Measurements from ENCODE around the gene GINS2. TPM values are rescaled to one million over a fixed set of nuclear protein-coding genes. Genes with fewer than 3 reads are reported as not detected.

GINS2 gene
- total and polyA plus RNA-seq, 8 donors, result 0.87 to 3.6 (median 2.0) TPM; not detected in 1

- Histone ChIP-seq H3K27me3 (no peaks in the 10 kb centered on the region), H3K4me3 (no peak overlapping the region), H3K4me1 (peaks cover 0 to 19% (median 6%) of the 10 kb centered on the region in 4 donors), H3K27ac (no peak overlapping the region), H3K9me3 (no peaks in the 10 kb centered on the region), H3K36me3 (peaks cover 0 to 44% (median 18%) of the 10 kb centered on the region in 4 donors)
- intact Hi-C loops (cut with DNase I; ENCODE audit: low total_unique reads), result no loop called here
- TF ChIP-seq POLR2A (IDR thresholded peaks at IDR 0.05), result no peak
- no peak for DNase-seq
- WGBS, 5 donors, result 70 to 90% (median 77%) methylated on average over 6 of the region's 6 CpGs
Measured at GRCh38 chr16:85679870-85680269, 8.9 kb downstream of the GINS2 start.

- no peaks in the 10 kb centered on the region for H3K9me3 ChIP-seq
- H3K27me3 ChIP-seq, result no peaks in the 10 kb centered on the region
- H3K4me1 ChIP-seq, result peaks cover 9 to 30% (median 16%) of the 10 kb centered on the region in 4 donors
- H3K27ac ChIP-seq, result no peak overlapping the region
- H3K4me3 ChIP-seq, result no peak overlapping the region
- 72 to 83% (median 76%) methylated on average over 5 of the region's 5 CpGs for WGBS, 5 donors
- H3K36me3 ChIP-seq, result peaks cover 0 to 54% (median 29%) of the 10 kb centered on the region in 4 donors
- DNase-seq, result no peak
- intact Hi-C loops (cut with DNase I; ENCODE audit: low total_unique reads), result no loop called here
- TF ChIP-seq POLR2A (IDR thresholded peaks at IDR 0.05) (no peak), CTCF (IDR thresholded peaks at IDR 0.05) (no peak), POLR2AphosphoS5 (IDR thresholded peaks at IDR 0.05) (no peak), EP300 (IDR thresholded peaks at IDR 0.05) (no peak)
Measured at GRCh38 chr16:85678821-85679220, 9.9 kb downstream of the GINS2 start.

GRCh38 chr16:85678016-85678415 lies 10.7 kb downstream of the GINS2 start:
- Histone ChIP-seq H3K4me3 (no peak overlapping the region), H3K27ac (no peak overlapping the region), H3K4me1 (peaks cover 16 to 38% (median 22%) of the 10 kb centered on the region in 4 donors), H3K36me3 (peaks cover 2 to 61% (median 35%) of the 10 kb centered on the region in 4 donors), H3K27me3 (no peaks in the 10 kb centered on the region), H3K9me3 (no peaks in the 10 kb centered on the region)
- 81 to 87% (median 85%) methylated on average over 8 of the region's 8 CpGs for WGBS, 5 donors
- TF ChIP-seq POLR2AphosphoS5 (IDR thresholded peaks at IDR 0.05), result no peak
- TF ChIP-seq POLR2A (IDR thresholded peaks at IDR 0.05), result no peak
- intact Hi-C loops (cut with DNase I; ENCODE audit: low total_unique reads), result no loop called here
- DNase-seq, result no peak

- intact Hi-C loops (cut with DNase I; ENCODE audit: low total_unique reads), result no loop called here
- H3K27ac ChIP-seq, result no peak overlapping the region
- 71 to 79% (median 74%) methylated on average over 6 of the region's 6 CpGs for WGBS, 5 donors
- peaks cover 7 to 66% (median 40%) of the 10 kb centered on the region in 4 donors for H3K36me3 ChIP-seq
- no peak for DNase-seq
- no peaks in the 10 kb centered on the region for H3K27me3 ChIP-seq
- H3K9me3 ChIP-seq, result no peaks in the 10 kb centered on the region
- no peak for TF ChIP-seq CTCF (IDR thresholded peaks at IDR 0.05)
- TF ChIP-seq EP300 (IDR thresholded peaks at IDR 0.05), result no peak
- no peak for TF ChIP-seq POLR2AphosphoS5 (IDR thresholded peaks at IDR 0.05)
- no peak for TF ChIP-seq POLR2A (IDR thresholded peaks at IDR 0.05)
- no peak overlapping the region for H3K4me3 ChIP-seq
- H3K4me1 ChIP-seq, result peaks cover 20 to 43% (median 22%) of the 10 kb centered on the region in 4 donors
Measured at GRCh38 chr16:85677383-85677967, 11.3 kb downstream of the GINS2 start.

- Histone ChIP-seq H3K9me3 (no peaks in the 10 kb centered on the region), H3K4me3 (no peak overlapping the region), H3K4me1 (peaks cover 20 to 46% (median 23%) of the 10 kb centered on the region in 4 donors), H3K27me3 (no peaks in the 10 kb centered on the region), H3K36me3 (peaks cover 18 to 76% (median 50%) of the 10 kb centered on the region in 4 donors), H3K27ac (no peak overlapping the region)
- TF ChIP-seq CTCF (IDR thresholded peaks at IDR 0.05) (no peak), POLR2A (IDR thresholded peaks at IDR 0.05) (no peak), POLR2AphosphoS5 (IDR thresholded peaks at IDR 0.05) (no peak), EP300 (IDR thresholded peaks at IDR 0.05) (no peak)
- no peak for DNase-seq
- WGBS, 5 donors, result 84 to 90% (median 89%) methylated on average over 7 of the region's 7 CpGs
- intact Hi-C loops (cut with DNase I; ENCODE audit: low total_unique reads), result no loop called here
Measured at GRCh38 chr16:85676466-85676865, 12.3 kb downstream of the GINS2 start.

Measured in stomach (tissue), 9 donors.